Mammary epithelial cell (primary cell): ENCODE measurements around the gene ZNF302.

Experiments
- EZH2 ChIP-seq: IDR thresholded peaks from 2 replicates; pipeline ENCODE4 v1.6.1; 2012; ENCODE audit warnings: low read length, inconsistent platforms, borderline replicate concordance
- TF ChIP-seq, protein P1 (sequence below), 2 donors: IDR thresholded peaks in 1 of 2; conservative IDR thresholded peaks in 1 of 2; 2 replicates each; pipeline ENCODE4 v1.5.1; 2011 to 2012; ENCODE audit warnings: inconsistent platforms in 2 of 2, low read length in 2 of 2, mild to moderate bottlenecking in 2 of 2, control low read depth in 1 of 2, low read depth in 1 of 2; ENCODE audit not compliant: insufficient read depth in 1 of 2; ENCODE audit errors: extremely low read depth in 1 of 2

DNA sequence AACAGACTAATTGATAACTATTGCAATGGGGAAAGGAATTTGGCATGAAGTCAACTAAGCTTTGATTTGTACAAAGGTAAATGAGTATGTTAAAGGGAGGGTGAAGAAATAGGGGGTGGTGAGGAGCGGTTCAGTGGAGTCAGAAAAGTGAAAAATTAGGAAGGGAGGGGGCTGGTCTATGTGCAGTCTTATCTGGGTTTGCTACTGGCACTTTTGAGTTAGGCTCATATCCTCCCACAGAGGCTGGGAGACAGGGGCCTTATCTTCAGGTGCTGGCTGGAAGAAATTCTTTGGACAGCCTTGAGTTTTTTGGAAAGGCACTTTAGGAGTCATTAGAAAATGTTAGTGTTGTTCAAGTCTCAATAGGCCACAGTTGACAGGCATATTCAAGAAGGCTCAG lies 11.1 kb downstream of the ZNF302 start:
- TF ChIP-seq, protein P1, sequence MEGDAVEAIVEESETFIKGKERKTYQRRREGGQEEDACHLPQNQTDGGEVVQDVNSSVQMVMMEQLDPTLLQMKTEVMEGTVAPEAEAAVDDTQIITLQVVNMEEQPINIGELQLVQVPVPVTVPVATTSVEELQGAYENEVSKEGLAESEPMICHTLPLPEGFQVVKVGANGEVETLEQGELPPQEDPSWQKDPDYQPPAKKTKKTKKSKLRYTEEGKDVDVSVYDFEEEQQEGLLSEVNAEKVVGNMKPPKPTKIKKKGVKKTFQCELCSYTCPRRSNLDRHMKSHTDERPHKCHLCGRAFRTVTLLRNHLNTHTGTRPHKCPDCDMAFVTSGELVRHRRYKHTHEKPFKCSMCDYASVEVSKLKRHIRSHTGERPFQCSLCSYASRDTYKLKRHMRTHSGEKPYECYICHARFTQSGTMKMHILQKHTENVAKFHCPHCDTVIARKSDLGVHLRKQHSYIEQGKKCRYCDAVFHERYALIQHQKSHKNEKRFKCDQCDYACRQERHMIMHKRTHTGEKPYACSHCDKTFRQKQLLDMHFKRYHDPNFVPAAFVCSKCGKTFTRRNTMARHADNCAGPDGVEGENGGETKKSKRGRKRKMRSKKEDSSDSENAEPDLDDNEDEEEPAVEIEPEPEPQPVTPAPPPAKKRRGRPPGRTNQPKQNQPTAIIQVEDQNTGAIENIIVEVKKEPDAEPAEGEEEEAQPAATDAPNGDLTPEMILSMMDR (conservative IDR thresholded peaks at IDR 0.05 in 1 of 2, IDR thresholded peaks at IDR 0.05 in 1 of 2; ENCODE audit: extremely low read depth in 1 of 2, insufficient read depth in 1 of 2, low read depth in 1 of 2, low read length in 2 of 2) = no peak
- no peak for TF ChIP-seq EZH2
